HCT116 (cell line): Measurements from ENCODE around the gene COL5A1. TPM values are rescaled to one million over a fixed set of nuclear protein-coding genes. Genes with fewer than 3 reads are reported as not detected.

ENCODE experiments used
- ATAC-seq: fragments of 200-7000 bp; cut with Tn5 transposase; 2 replicates; pipeline ENCODE4 v1.9.1; 2020; ENCODE audit warnings: mild to moderate bottlenecking, moderate library complexity
- BruUV-seq: library from RNA; stranded (reverse); fragments of 400-500 nt; replicated peaks from 2 replicates; lab custom pipeline; 2021; lab: Mats Ljungman, UMichigan
- CTCF ChIA-PET: fragments of 300-600 bp; sonication (Branson Sonifier 250); formaldehyde crosslinking; loops from one replicate; lab custom pipeline; 2021; ENCODE audit warnings: antibody characterized with exemption; lab: Charles Lee
- POLR2A ChIA-PET: fragments of 300-600, 350-600 bp; sonication (Branson Sonifier 250); formaldehyde crosslinking; loops from one replicate; lab custom pipeline; 2021; ENCODE audit warnings: antibody characterized with exemption; lab: Charles Lee
- RAD21 ChIA-PET, 2 experiments: fragments of 300-600 bp; sonication (Branson Sonifier 250); formaldehyde crosslinking; loops; one replicate each; lab custom pipeline; 2023; ENCODE audit warnings: low total read pairs in 2 of 2; ENCODE audit not compliant: uncharacterized antibody in 2 of 2, unreplicated experiment in 2 of 2, low non-redundant PET in 1 of 2; lab: Charles Lee
- DNase-seq: peaks from one replicate; pipeline ENCODE4 v3.0.0-alpha.2; 2010; ENCODE audit warnings: low read depth, low spot score
- H2AFZ ChIP-seq: fragments of 200-600 bp; shearing (Covaris generic), sonication (generic); 2 replicates; pipeline ENCODE4 v1.6.1; 2017; ENCODE audit warnings: low read depth, mixed run types, mixed read lengths, antibody characterized with exemption, low read length; ENCODE audit not compliant: poor library complexity, severe bottlenecking
- H3K27ac ChIP-seq: 2 replicates; pipeline ENCODE4 v1.5.1; 2012; ENCODE audit warnings: low read depth, low read length
- H3K27me3 ChIP-seq: fragments of 200-600 bp; sonication (generic); 2 replicates; pipeline ENCODE4 v1.6.1; 2016; ENCODE audit warnings: mixed run types, low read length, mixed read lengths; ENCODE audit not compliant: insufficient read depth
- H3K36me3 ChIP-seq, 2 experiments: fragments of 200-500 bp in 1 of 2; fragments of 200-600 bp in 1 of 2; sonication (Bioruptor generic) in 1 of 2; sonication (generic) in 1 of 2; 2 replicates each; pipeline versions ENCODE4 v1.5.1 to v1.6.1; 2014 to 2016; ENCODE audit warnings: low read length in 2 of 2, inconsistent platforms in 1 of 2, mixed read lengths in 1 of 2, mixed run types in 1 of 2; ENCODE audit not compliant: insufficient read depth in 2 of 2, control insufficient read depth in 1 of 2
- H3K4me1 ChIP-seq, 2 experiments: fragments of 200-600 bp in 1 of 2; sonication (generic) in 1 of 2; 2 replicates each; pipeline versions ENCODE4 v1.5.1 to v1.6.1; 2012 to 2017; ENCODE audit warnings: low read length in 2 of 2, inconsistent platforms in 1 of 2, mild to moderate bottlenecking in 1 of 2, mixed read lengths in 1 of 2, mixed run types in 1 of 2, moderate library complexity in 1 of 2; ENCODE audit not compliant: insufficient read depth in 2 of 2, control insufficient read depth in 1 of 2
- H3K4me2 ChIP-seq: fragments of 200-600 bp; sonication (generic); 2 replicates; pipeline ENCODE4 v1.6.1; 2017; ENCODE audit warnings: mixed run types, low read length, mixed read lengths
- H3K4me3 ChIP-seq, 2 experiments: fragments of 200-600 bp in 1 of 2; sonication (generic) in 1 of 2; replicated peaks in 1 of 2; 2 replicates each; pipeline ENCODE4 v1.5.1; 2011 to 2016; ENCODE audit warnings: low read length in 2 of 2, control low read depth in 1 of 2, low read depth in 1 of 2, mild to moderate bottlenecking in 1 of 2, mixed read lengths in 1 of 2, mixed run types in 1 of 2
- H3K79me2 ChIP-seq: fragments of 200-600 bp; sonication (generic); 2 replicates; pipeline ENCODE4 v1.6.1; 2017; ENCODE audit warnings: mild to moderate bottlenecking, mixed run types, low read length, moderate library complexity, mixed read lengths; ENCODE audit not compliant: insufficient read depth
- H3K9ac ChIP-seq: fragments of 200-600 bp; sonication (generic); 2 replicates; pipeline ENCODE4 v1.6.1; 2016; ENCODE audit warnings: low read length, mixed read lengths
- H3K9me2 ChIP-seq: fragments of 200-600 bp; sonication (generic), shearing (Covaris generic); 2 replicates; pipeline ENCODE4 v1.6.1; 2017; ENCODE audit warnings: mixed run types, mild to moderate bottlenecking, moderate library complexity; ENCODE audit not compliant: insufficient read depth
- H3K9me3 ChIP-seq, 2 experiments: fragments of 200-500 bp in 1 of 2; fragments of 200-600 bp in 1 of 2; sonication (Bioruptor generic) in 1 of 2; sonication (generic) in 1 of 2; 2 replicates each; pipeline ENCODE4 v1.6.1; 2014 to 2017; ENCODE audit warnings: low read length in 2 of 2, mixed read lengths in 2 of 2, inconsistent platforms in 1 of 2, low read depth in 1 of 2, mild to moderate bottlenecking in 1 of 2, mixed run types in 1 of 2, moderate library complexity in 1 of 2; ENCODE audit not compliant: control insufficient read depth in 1 of 2, insufficient read depth in 1 of 2
- H4K20me1 ChIP-seq: fragments of 200-600 bp; sonication (generic), shearing (Covaris generic); 2 replicates; pipeline ENCODE4 v1.6.1; 2017; ENCODE audit warnings: mixed run types, mild to moderate bottlenecking, moderate library complexity; ENCODE audit not compliant: insufficient read depth
- CBX3 ChIP-seq: IDR thresholded peaks from 2 replicates; pipeline ENCODE4 v1.6.1; 2012; ENCODE audit warnings: low read depth
- CEBPB ChIP-seq: IDR thresholded peaks from 2 replicates; pipeline ENCODE4 v1.6.1; 2012; ENCODE audit warnings: low read depth
- EZH2phosphoT487 ChIP-seq: fragments of 200-600 bp; IDR thresholded peaks from 2 replicates; pipeline ENCODE4 v1.6.1; 2018; ENCODE audit warnings: antibody characterized with exemption, borderline replicate concordance
- FOSL1 ChIP-seq: IDR thresholded peaks from 2 replicates; pipeline ENCODE4 v1.6.1; 2012; ENCODE audit warnings: low read depth
- RAD21 ChIP-seq: IDR thresholded peaks from 2 replicates; pipeline ENCODE4 v1.6.1; 2012; ENCODE audit warnings: low read depth, mild to moderate bottlenecking
- ZFX ChIP-seq: fragments of 450-650 bp; IDR thresholded peaks from 2 replicates; pipeline ENCODE4 v1.6.1; 2017
- ZNF274 ChIP-seq: fragments of 200-500 bp; sonication (Bioruptor generic); IDR thresholded peaks from 2 replicates; pipeline ENCODE4 v1.6.1; 2014; ENCODE audit warnings: mild to moderate bottlenecking, low read depth, low read length, inconsistent platforms
- intact Hi-C: fragments of 100-400 bp; cut with micrococcal nuclease; formaldehyde crosslinking; loops from 2 replicates; pipeline ENCODE4 v1.10.0; 2022
- total RNA-seq: library from RNA; stranded (reverse); gene quantifications from one replicate; pipeline ENCODE4 v1.2.1, GENCODE V29; 2021; ENCODE audit not compliant: unreplicated experiment
- TF ChIP-seq, protein P1 (sequence below), 3 experiments: fragments of 200-600 bp in 1 of 3; sonication (generic) in 1 of 3; IDR thresholded peaks in 2 of 3; conservative IDR thresholded peaks in 1 of 3; 2 replicates each; pipeline ENCODE4 v1.5.1; 2012 to 2017; ENCODE audit warnings: low read depth in 2 of 3, low read length in 2 of 3, antibody characterized with exemption in 1 of 3, borderline replicate concordance in 1 of 3, control low read depth in 1 of 3, mild to moderate bottlenecking in 1 of 3, mixed read lengths in 1 of 3, mixed run types in 1 of 3, moderate library complexity in 1 of 3; ENCODE audit not compliant: insufficient read depth in 1 of 3
- TF ChIP-seq, protein P2 (sequence below): IDR thresholded peaks from 2 replicates; pipeline ENCODE4 v1.6.1; 2011; ENCODE audit warnings: mild to moderate bottlenecking, low read length, moderate library complexity; ENCODE audit not compliant: insufficient replicate concordance; ENCODE audit errors: extremely low read depth

COL5A1 gene
- total RNA-seq, 1 experiment from 2014 or later = 0.30 TPM

- Histone ChIP-seq H3K9ac (no peak overlapping the region), H3K79me2 (no peaks in the 10 kb centered on the region), H3K9me3 (no peaks in the 10 kb centered on the region), H3K9me2 (no peaks in the 10 kb centered on the region), H3K27me3 (no peaks in the 10 kb centered on the region), H3K4me1 (peaks cover 0 to 2% of the 10 kb centered on the region in 2 experiments; a peak in 1 of 4 replicates), H3K36me3 (no peaks in the 10 kb centered on the region), H2AFZ (no peak overlapping the region), H3K27ac (no peak overlapping the region), H3K4me3 (no peak overlapping the region), H3K4me2 (no peak overlapping the region), H4K20me1 (no peaks in the 10 kb centered on the region)
- DNase-seq (peak; percentile 39), ATAC-seq (peak; percentile 94)
- no TSS peak for BruUV-seq
- intact Hi-C loops = loop anchor here (1.0 to 10.0 kb wide), 3 partner anchors 41 to 286 kb away; no protein-coding TSS in a partner anchor
- ChIA-PET RAD21 (interaction anchor here in 1 of 2 experiments (1.5 kb wide), 1 partner anchor 41 kb away, joined by 7 read pairs; no protein-coding TSS in a partner anchor), POLR2A (no interaction called here), CTCF (interaction anchor here (0.6 to 2.4 kb wide), 7 partner anchors 9 to 1935 kb away, joined by 3 to 30 read pairs (median 3); no protein-coding TSS in a partner anchor)
- TF ChIP-seq RAD21 (peak; percentile 91), CEBPB (no peak), ZNF274 (no peak), ZFX (no peak), CBX3 (no peak), EZH2phosphoT487 (no peak), FOSL1 (no peak)
- TF ChIP-seq, protein P1, sequence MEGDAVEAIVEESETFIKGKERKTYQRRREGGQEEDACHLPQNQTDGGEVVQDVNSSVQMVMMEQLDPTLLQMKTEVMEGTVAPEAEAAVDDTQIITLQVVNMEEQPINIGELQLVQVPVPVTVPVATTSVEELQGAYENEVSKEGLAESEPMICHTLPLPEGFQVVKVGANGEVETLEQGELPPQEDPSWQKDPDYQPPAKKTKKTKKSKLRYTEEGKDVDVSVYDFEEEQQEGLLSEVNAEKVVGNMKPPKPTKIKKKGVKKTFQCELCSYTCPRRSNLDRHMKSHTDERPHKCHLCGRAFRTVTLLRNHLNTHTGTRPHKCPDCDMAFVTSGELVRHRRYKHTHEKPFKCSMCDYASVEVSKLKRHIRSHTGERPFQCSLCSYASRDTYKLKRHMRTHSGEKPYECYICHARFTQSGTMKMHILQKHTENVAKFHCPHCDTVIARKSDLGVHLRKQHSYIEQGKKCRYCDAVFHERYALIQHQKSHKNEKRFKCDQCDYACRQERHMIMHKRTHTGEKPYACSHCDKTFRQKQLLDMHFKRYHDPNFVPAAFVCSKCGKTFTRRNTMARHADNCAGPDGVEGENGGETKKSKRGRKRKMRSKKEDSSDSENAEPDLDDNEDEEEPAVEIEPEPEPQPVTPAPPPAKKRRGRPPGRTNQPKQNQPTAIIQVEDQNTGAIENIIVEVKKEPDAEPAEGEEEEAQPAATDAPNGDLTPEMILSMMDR (IDR thresholded peaks at IDR 0.05 in 2 of 3, conservative IDR thresholded peaks at IDR 0.05 in 1 of 3; ENCODE audit: borderline replicate concordance in 1 of 3, insufficient read depth in 1 of 3, low read depth in 2 of 3, low read length in 2 of 3) = peak; percentile 89 to 94 (median 91)
- TF ChIP-seq, protein P2, sequence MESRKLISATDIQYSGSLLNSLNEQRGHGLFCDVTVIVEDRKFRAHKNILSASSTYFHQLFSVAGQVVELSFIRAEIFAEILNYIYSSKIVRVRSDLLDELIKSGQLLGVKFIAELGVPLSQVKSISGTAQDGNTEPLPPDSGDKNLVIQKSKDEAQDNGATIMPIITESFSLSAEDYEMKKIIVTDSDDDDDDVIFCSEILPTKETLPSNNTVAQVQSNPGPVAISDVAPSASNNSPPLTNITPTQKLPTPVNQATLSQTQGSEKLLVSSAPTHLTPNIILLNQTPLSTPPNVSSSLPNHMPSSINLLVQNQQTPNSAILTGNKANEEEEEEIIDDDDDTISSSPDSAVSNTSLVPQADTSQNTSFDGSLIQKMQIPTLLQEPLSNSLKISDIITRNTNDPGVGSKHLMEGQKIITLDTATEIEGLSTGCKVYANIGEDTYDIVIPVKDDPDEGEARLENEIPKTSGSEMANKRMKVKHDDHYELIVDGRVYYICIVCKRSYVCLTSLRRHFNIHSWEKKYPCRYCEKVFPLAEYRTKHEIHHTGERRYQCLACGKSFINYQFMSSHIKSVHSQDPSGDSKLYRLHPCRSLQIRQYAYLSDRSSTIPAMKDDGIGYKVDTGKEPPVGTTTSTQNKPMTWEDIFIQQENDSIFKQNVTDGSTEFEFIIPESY = no peak
These were observed 57.2 kb downstream of the COL5A1 start for GRCh38 chr9:134698587-134699342.
